Brain microvascular endothelial cell (primary cell): ENCODE measurements around the gene CCDC150.

Source experiments
- DNase-seq: peaks from one replicate; pipeline ENCODE4 v3.0.0-alpha.2; 2020
- H3K27ac ChIP-seq: fragments of 250-450 bp; sonication (Bioruptor Pico); 2 replicates; pipeline ENCODE4 v1.5.1; 2020; ENCODE audit warnings: mild to moderate bottlenecking, moderate library complexity
- H3K27me3 ChIP-seq: fragments of 250-450 bp; sonication (Bioruptor Pico); replicated peaks from 2 replicates; pipeline ENCODE4 v1.5.1; 2020; ENCODE audit warnings: mild to moderate bottlenecking
- H3K36me3 ChIP-seq: fragments of 250-450 bp; sonication (Bioruptor Pico); replicated peaks from 2 replicates; pipeline ENCODE4 v1.5.1; 2020; ENCODE audit warnings: mild to moderate bottlenecking
- H3K4me3 ChIP-seq: 2 replicates; pipeline ENCODE4 v1.5.1; 2011; ENCODE audit warnings: low read depth, mild to moderate bottlenecking, control low read depth, low read length, moderate library complexity
- in situ Hi-C: cut with HindIII; loops from 2 replicates; pipeline ENCODE4 v1.10.0; 2017; ENCODE audit warnings: low sequenced_read_pairs, low pct_ligation_motif_present
- TF ChIP-seq, protein P1 (sequence below): IDR thresholded peaks from 2 replicates; pipeline ENCODE4 v1.5.1; 2011; ENCODE audit warnings: low read depth, mild to moderate bottlenecking, moderate library complexity, low read length, control low read depth, inconsistent platforms; ENCODE audit errors: missing control alignments

Gene CCDC150

DNA sequence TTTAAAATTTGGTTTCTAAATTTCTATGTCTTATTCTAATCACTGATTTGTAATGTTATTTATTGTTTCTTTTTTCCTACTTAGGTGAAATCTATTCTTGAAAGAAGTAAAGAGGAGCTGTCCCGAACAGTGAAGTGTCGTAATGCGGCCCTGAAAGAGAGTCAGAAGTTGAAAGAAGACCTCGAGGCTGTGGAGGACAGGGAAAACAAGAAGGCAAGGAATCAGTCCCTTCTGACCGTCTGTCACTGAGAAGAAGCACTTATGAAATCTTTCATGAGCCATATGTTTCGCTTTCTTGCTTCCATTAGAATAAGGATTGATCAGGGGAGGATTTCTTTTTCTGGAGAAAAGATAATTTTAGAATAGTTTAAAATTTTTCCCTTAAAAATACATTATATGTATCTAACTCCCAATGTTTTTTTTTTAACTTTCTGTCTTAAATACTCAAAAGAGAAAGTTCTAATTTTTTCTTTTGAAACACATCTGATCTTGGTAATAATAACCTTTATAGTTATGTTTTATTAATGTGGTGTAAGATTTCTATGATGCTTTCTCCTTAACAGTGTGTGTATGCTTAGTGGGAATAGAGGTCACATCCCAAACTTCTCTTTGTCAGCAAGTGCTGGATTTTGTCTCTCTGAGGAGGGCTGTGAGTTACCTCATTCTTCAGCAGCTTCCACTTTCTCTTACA is 79.0 kb downstream of the CCDC150 start:
- Histone ChIP-seq H3K27me3 (no peaks in the 10 kb centered on the region), H3K36me3 (no peaks in the 10 kb centered on the region), H3K4me3 (no peak overlapping the region), H3K27ac (no peak overlapping the region)
- in situ Hi-C loops, result no loop called here
- DNase-seq, result no peak
- TF ChIP-seq, protein P1, sequence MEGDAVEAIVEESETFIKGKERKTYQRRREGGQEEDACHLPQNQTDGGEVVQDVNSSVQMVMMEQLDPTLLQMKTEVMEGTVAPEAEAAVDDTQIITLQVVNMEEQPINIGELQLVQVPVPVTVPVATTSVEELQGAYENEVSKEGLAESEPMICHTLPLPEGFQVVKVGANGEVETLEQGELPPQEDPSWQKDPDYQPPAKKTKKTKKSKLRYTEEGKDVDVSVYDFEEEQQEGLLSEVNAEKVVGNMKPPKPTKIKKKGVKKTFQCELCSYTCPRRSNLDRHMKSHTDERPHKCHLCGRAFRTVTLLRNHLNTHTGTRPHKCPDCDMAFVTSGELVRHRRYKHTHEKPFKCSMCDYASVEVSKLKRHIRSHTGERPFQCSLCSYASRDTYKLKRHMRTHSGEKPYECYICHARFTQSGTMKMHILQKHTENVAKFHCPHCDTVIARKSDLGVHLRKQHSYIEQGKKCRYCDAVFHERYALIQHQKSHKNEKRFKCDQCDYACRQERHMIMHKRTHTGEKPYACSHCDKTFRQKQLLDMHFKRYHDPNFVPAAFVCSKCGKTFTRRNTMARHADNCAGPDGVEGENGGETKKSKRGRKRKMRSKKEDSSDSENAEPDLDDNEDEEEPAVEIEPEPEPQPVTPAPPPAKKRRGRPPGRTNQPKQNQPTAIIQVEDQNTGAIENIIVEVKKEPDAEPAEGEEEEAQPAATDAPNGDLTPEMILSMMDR, result no peak

DNA sequence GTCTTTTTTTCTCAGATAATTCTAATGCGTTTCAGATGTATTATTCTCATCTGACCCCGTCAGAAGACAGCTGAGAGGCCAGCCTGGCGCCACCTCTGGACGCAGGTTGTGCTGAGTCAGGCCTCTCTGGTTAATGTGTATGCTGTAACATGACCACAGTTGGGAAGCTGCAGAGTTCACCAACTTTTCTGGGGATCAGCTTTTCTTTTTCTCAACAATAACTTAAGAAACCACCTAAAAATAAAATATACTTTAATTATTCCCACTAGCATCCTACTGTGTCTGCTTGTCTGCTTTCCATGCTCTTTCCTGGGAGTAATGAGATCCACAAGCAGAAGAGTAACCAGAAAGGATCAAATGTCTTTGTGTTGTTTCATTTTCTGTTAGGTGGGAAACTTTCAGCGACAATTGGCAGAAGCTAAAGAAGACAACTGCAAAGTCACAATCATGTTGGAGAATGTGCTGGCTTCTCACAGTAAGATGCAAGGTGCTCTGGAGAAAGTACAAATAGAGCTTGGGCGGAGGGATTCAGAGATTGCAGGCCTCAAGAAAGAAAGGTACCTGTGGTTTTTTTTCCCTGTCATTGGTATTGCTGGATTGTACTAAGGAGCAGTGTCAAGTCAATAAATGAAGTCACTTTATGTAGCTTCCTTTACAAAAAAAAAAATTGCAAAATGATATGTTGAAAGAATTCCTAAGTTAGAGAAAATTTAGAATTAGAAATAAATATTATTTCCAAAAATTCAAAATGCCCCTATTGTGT is 79.8 kb downstream of the CCDC150 start:
- peak; percentile 48 for DNase-seq
- H3K27ac ChIP-seq, result no peak overlapping the region
- H3K27me3 ChIP-seq, result no peaks in the 10 kb centered on the region
- in situ Hi-C loops, result no loop called here
- no peak overlapping the region for H3K4me3 ChIP-seq
- TF ChIP-seq, protein P1, result peak; percentile 45
- no peaks in the 10 kb centered on the region for H3K36me3 ChIP-seq

DNA sequence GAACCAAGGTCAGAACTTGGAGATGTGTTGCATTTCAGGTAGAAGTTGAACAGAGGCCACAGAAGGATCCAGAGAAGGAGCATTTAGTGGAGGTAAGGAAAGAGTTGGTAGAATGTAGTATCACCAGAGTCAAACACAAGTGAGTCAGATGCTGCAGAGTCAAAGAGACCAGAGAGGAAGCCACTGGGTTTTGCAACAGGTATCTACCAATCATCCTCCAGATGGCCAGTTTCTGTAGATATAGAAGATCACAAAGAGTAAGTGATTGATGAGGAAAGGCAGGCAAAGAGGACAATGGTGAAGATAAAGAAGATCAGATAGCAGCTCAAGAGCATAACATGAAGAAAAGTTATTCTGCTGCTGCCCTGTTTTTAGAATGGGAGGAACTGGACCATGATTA is 84.1 kb downstream of the CCDC150 start:
- H3K4me3 ChIP-seq, result no peak overlapping the region
- TF ChIP-seq, protein P1, result no peak

DNA sequence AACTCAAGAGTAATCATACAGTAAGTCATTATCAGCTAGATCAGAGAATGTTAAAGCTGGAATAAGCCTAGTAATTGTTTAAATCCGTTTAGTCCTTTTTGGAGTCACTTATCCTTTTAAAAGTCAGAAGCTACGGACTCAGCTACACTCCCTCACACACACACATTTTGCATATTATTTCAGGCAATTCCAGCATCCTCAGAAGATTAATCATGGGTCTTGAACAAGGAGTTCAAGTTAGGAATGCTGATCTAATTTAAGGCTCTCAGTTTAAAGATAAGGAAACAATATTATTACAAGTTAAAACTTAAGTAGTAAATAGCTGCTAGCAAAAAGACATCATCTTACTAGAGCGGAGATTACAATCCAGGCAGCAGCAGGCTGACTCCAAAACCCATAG is 85.7 kb downstream of the CCDC150 start:
- Histone ChIP-seq H3K27me3 (no peaks in the 10 kb centered on the region), H3K36me3 (no peaks in the 10 kb centered on the region), H3K4me3 (no peak overlapping the region), H3K27ac (no peak overlapping the region)
- in situ Hi-C loops, result no loop called here
- DNase-seq, result no peak
- TF ChIP-seq, protein P1, result no peak

More for the DNA sequence above, 84.1 kb downstream of the CCDC150 start:
- no peaks in the 10 kb centered on the region for H3K27me3 ChIP-seq
- H3K27ac ChIP-seq, result no peak overlapping the region
- in situ Hi-C loops, result no loop called here
- no peaks in the 10 kb centered on the region for H3K36me3 ChIP-seq
- no peak for DNase-seq

DNA sequence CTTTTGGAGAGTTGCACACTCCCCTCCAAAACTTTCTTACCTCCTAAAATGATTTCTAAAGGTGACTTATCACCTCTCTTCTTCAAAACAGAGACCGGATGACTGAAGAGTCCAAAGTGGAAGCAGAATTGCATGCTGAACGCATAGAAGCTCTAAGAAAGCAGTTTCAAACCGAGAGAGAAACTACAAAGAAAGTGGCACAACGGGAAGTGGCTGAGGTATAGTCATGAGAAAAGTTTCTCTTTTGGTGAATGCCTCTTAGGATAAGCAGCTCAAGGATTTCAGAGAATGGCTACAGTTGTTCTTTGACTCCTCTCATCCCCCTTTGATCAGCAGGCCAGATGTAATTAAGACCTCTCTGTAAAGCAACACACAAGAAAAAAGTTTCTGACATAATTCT is 86.4 kb downstream of the CCDC150 start:
- in situ Hi-C loops, result no loop called here
- no peaks in the 10 kb centered on the region for H3K27me3 ChIP-seq
- H3K36me3 ChIP-seq, result no peaks in the 10 kb centered on the region
- DNase-seq, result no peak
- no peak overlapping the region for H3K4me3 ChIP-seq
- no peak overlapping the region for H3K27ac ChIP-seq
- TF ChIP-seq, protein P1, result no peak
